HG03196 (cell line): Measurements from ENCODE around the gene HNRNPH1.
"Not testable (repeated sequence)": the region's sequence is repeated elsewhere in the genome, so short reads cannot be mapped to it uniquely, and the experiment has no call there.

Experiments used
- ATAC-seq: cut with Tn5 transposase; IDR thresholded peaks from one replicate; pipeline ENCODE4 v1.9.1; 2021; ENCODE audit not compliant: unreplicated experiment

HNRNPH1 gene, protein sequence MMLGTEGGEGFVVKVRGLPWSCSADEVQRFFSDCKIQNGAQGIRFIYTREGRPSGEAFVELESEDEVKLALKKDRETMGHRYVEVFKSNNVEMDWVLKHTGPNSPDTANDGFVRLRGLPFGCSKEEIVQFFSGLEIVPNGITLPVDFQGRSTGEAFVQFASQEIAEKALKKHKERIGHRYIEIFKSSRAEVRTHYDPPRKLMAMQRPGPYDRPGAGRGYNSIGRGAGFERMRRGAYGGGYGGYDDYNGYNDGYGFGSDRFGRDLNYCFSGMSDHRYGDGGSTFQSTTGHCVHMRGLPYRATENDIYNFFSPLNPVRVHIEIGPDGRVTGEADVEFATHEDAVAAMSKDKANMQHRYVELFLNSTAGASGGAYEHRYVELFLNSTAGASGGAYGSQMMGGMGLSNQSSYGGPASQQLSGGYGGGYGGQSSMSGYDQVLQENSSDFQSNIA

DNA sequence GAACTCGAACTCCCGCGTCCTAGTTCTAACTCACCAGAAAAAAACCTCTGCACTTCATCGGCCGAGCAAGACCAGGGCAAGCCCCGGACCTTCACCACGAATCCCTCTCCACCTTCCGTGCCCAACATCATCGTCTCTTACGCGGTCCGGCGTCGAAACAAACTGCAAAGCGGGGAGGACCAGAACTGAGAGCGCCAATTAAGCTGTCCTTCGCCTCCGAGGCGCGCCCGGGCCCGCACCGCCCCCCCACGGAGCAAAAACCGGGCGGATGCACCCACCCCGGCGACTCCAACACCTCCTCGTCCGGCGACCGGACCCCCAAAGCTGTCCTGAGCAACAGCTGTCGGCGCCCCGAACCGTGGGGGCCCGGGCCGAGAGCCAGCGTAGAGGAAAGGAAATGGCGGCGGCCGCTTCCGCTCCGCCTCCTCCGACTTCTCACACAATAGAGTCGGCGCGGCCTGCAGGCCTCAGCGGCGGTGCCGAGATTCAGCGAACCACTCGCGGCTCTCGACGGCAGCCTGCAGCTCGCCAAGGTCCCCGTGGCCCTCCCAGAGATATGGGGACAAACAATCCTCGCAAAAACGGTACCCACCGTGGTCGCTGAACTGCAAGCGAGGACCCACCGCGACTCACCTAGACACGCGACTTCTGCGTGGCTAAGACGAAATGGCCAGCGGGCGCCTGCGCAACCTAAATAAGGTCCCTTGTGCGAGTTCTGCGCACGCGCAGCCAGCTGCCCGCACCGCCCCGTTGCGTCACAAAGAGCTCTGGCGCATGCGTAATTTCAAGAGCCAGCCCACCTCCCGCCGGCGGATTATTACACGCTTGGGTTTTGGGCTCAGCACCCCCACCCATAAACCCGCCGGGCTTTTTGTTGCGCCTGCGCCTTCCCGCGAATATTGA is at the start of gene HNRNPH1:
Gene HNRNPH1, minus strand, starts transcription at position 669 of the 903 bp plus-strand sequence. Its CDS starts 538 bp downstream, at position 131.
- ATAC-seq = peak; percentile 79

DNA sequence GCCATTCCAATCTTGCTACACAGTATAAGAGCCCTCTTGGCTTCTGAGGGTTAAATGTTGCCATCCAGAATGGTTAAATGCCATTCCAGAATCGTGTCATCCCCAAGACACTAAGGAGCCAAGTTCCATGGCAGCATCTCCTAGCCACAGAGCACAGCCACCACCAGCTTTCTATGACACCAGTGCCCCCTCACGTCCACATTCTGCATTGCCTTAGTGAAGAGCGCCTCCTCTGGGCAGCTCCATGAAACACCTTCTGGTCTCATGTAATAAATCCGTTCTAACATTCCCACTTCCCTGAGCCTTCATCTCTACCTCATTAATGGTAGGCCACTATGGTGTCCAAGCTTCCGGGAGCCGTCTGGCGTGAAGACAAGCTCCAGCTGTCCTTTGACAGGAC is 44.9 kb upstream of the HNRNPH1 start:
- no peak for ATAC-seq

DNA sequence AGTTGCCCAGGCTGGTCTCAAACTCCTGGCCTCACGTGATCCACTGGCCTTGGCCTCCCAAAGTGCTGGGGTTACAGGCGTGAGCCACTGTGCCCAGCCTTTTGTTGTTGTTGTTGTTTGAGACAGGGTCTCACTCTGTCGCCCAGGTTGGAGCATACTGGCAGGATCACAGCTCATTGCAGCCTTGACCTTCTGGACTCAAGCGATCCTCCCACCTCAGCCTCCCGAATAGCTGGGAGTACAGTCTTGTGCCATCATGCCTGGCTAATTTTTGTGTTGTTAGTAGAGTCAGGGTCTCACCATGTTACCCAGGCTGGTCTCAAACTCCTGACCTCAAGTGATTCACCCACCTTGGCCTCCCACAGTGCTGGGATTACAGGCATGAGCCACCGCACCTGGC is 38.2 kb upstream of the HNRNPH1 start:
- ATAC-seq = not testable (repeated sequence)

DNA sequence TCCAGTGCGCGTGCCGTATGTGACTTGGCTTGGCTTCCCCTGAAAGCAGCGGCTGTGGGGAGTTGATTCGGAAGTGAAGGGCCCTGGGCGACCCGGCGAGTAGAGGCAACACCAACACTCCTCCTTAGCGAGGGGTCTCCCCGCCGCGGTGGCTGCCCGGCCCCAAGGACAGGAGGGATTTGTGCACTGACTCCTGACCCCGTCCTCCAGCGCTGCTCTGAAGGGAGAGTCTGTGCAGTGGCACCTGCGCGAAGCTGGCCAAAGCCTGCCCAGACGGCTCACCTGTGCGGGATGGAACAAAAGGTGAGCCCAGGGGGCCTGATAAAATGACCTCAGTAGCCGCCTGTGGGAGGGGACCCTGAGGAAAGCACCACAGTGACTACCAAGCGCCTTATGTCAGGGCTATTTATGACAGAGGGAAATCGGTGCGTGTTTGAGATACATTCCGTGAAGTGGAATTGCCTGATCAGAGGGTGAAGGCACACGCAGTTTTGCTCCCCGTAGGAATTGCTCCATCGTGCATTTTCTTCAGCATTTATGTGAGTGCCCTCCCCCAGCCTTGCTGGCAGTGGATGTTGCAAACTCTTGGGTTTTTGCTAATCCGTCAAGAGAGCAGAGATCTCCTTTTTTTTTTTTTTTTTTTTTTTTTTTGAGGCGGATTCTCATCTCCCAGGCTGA is 34.8 kb upstream of the HNRNPH1 start:
- ATAC-seq = peak; percentile 40

DNA sequence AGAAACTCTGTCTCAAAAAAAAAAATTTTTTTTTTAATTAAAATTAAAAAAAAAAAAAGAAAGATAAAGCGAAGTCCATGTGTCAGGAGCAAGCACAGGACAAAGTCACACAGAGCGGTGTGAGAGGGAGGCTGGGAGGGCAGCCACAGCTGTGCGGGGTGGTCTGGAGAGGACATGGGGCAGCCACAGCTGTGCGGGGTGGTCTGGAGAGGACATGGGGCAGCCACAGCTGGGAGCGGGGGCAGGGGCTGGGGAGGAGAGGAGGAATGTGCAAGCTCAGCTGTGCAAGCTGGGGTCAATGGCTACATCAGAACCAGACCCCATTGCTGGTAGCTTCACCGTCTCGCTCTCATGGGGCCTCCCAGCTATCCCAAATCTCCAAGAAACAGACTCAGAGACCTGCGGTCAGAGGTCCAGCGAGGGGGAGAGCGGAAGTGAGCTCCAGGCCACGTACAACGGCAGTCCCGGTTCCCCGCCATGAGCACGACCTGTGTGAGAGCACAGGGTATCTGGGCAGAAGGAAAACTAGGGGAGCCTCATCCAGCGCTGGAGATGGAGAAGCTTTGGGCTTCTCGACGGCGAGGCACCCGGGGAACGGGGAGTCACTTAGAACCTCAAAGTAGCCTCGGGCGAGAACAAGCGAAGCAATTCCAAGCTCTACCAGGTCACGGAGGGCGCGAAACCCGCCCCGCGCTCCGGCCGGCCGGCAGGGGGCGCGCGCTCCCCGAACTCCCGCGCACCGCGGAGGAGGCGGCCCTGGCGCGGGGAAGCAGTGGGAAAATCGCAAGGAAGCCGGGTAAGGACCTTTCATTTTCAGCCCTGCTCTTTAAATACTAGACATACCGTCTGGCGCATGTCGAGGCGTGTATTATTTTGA is 34.1 kb upstream of the HNRNPH1 start:
- ATAC-seq = peak; percentile 89

DNA sequence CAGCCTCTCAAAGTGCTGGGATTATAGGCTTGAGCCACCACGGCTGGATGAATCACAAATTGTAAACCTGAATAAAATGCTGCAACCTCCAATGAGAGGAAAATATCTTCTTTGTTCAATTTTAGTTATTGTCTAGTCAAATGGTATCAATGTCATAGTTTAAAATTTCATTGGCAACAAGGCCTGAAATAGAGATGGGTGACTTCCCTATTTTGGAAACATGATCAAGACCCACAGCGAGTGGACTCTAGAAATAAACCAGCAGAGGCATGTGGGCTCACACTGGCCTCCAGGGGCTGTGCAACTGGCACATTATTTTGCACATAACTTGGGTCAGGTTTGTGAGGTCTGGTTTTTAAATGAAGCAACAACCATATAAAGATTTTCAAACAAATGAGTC is 29.7 kb upstream of the HNRNPH1 start:
- not testable (repeated sequence) for ATAC-seq

DNA sequence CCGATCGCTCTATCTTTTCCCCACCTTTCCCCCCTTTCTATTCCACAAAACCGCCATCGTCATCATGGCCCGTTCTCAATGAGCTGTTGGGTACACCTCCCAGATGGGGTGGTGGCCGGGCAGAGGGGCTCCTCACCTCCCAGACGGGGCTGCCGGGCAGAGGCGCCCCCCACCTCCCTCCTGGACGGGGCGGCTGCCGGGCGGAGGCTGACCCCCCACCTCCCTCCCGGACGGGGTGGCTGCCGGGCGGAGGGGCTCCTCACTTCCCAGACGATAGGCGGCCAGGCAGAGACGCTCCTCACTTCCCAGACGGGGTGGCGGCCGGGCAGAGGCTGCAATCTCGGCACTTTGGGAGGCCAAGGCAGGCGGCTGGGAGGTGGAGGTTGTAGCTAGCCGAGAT is 26.8 kb upstream of the HNRNPH1 start:
- not testable (repeated sequence) for ATAC-seq

DNA sequence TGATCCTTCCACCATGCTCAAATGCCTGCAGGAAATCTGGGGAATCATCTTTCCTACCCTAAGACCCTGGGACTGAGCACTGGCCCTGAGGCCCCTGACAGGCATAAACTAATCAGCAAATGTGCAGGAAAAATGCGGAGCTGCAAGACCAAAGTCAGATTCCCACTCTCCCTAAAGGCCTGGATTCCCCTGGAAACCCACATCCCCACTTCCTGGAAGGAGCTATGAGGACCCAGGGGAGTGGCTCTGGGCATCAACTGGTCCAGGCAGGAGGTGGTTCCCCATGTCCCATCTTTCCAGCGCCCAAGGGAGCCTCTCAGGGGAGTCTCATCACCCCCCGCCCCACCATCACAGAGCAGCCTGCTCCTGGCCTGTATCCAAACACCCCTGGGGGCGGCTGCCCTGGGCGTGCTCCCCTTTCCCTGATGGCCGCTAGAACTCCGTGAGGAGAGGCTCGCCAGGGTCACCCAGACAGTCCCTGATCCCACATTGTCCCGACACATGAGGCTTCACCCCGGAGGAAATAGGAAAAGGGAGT is 25.8 kb upstream of the HNRNPH1 start:
- not testable (repeated sequence) for ATAC-seq

DNA sequence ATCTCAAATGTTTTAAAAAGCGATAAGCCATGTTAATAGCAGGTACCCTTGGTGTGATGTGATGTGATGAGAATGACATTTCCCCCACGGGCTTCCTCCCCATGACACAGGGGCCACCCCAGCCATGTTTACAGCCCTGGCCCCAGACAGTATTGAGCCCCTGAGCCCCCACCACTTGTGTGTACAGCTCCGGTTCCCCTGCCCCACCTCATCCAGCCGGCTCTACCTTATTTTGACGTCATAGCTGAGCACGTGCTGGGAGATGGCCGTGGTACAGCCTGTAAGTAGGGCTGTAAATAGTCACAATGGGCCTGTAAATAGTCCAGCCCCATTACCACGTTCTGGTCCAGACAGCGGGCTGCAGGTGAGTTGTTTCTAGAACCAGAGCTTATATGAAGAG is 24.9 kb upstream of the HNRNPH1 start:
- no peak for ATAC-seq

DNA sequence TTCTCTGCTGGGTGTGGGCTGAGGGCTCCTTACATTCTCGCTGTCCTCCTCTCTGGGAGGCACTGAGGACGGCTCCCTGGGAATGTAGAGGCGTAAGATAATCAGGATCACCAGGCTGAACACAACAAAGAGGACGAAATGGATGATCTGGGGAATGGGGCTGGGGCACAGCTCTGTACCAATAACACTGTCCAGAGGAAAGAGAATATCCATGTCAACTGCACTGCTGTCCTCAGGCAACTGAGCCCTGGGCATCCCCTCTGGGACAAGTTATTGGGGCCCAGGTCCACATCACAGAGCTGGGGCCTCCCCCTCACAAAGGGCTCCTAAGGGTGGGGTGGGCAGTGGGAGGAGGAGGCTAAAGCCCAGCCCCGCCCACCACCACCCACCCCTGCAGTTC is 21.3 kb upstream of the HNRNPH1 start:
- not testable (repeated sequence) for ATAC-seq

DNA sequence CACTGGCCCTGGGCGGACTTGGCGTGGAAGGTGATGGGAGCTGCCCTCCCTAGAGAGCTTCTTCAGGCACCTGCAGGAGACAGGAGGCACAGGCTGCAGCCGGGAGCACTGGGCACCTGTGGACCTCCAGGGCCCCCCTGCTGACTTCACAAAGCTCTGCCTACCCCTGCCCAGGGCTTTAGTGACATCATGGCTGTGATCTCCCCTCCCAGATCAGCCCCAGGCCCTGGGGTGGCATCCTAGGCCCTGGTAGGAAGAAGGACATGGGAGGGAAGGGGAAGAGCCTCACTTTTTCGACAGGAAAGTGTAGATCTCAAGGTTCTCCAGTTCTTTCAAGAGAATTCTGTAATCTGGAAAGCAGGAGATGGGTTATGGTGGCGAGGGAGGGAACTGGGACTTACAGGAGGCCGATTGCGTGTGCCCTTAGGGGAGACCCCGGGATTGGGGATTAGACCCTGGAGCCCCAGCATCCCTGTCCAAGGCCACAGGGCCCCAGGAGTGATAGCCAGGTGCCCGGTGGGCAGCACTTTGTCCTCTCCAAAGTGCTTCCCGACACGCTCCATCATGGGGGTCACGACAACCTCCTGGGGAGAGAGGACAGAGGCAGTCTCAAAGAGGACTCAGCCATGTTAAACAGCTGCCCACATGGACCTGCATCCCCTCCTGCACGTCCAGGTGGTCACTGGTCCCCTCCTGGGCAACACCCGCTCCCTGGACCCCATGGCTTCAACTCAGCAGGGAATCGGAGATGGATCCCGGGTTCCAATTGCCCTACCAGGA is 19.9 kb upstream of the HNRNPH1 start:
- ATAC-seq = not testable (repeated sequence)

DNA sequence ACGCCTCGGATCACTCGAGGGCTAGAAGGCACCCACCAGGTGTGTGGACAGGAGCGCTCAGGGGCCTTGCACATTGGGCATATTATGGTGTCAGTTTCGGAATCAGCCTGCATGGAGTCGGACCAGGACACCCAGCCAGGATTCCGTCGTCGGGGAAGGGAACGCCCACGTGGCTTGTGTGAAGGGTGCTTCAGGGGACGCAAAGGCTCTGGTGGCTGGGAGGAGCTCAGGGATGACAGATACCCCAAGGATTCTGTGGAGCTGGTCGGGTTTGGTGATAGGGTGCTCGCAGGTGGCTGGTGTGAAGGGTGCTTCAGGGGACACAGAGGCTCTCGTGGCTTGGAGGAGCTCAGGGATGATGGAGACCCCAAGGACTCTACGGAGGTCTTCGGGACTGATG is 19.2 kb upstream of the HNRNPH1 start:
- ATAC-seq = not testable (repeated sequence)

DNA sequence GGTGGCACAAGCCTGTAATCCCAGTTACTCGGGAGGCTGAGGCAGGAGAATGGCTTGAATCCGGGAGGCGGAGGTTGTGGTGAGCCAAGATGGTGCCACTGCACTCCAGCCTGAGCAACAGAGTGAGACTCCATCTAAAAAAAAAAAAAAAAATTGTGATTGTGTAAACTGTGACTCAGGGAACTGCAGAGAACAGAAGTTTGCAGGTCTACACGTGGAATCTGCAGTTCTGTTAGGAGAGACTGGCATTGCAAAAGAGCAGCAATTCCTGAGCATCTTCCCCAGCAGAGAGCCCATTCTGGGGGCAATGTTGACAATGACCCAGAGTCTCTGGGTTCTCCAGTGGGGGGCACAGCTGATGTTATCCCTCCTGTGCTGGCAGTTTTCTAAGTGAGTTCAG is 18.3 kb upstream of the HNRNPH1 start:
- not testable (repeated sequence) for ATAC-seq

DNA sequence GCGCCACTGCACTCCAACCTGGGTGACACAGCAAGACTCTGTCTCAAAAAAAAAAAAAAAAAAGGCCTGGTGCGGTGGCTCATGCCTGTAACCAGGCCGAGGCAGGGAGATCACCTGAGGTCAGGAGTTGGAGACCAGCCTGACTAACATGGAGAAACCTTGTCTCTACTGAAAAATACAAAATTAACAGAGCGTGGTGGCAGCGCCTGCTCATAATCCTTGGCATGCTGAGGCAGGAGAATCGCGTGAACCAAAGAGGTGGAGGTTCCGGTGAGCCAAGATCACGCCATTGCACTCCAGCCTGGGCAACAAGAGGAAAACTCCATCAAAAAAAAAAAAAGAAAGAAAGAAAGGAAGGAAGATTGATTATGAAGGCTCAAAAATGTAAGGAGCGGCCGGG is 15.8 kb upstream of the HNRNPH1 start:
- ATAC-seq = not testable (repeated sequence)

DNA sequence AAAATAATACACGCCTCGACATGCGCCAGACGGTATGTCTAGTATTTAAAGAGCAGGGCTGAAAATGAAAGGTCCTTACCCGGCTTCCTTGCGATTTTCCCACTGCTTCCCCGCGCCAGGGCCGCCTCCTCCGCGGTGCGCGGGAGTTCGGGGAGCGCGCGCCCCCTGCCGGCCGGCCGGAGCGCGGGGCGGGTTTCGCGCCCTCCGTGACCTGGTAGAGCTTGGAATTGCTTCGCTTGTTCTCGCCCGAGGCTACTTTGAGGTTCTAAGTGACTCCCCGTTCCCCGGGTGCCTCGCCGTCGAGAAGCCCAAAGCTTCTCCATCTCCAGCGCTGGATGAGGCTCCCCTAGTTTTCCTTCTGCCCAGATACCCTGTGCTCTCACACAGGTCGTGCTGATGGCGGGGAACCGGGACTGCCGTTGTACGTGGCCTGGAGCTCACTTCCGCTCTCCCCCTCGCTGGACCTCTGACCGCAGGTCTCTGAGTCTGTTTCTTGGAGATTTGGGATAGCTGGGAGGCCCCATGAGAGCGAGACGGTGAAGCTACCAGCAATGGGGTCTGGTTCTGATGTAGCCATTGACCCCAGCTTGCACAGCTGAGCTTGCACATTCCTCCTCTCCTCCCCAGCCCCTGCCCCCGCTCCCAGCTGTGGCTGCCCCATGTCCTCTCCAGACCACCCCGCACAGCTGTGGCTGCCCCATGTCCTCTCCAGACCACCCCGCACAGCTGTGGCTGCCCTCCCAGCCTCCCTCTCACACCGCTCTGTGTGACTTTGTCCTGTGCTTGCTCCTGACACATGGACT is 11.1 kb upstream of the HNRNPH1 start:
- ATAC-seq = peak; percentile 96

DNA sequence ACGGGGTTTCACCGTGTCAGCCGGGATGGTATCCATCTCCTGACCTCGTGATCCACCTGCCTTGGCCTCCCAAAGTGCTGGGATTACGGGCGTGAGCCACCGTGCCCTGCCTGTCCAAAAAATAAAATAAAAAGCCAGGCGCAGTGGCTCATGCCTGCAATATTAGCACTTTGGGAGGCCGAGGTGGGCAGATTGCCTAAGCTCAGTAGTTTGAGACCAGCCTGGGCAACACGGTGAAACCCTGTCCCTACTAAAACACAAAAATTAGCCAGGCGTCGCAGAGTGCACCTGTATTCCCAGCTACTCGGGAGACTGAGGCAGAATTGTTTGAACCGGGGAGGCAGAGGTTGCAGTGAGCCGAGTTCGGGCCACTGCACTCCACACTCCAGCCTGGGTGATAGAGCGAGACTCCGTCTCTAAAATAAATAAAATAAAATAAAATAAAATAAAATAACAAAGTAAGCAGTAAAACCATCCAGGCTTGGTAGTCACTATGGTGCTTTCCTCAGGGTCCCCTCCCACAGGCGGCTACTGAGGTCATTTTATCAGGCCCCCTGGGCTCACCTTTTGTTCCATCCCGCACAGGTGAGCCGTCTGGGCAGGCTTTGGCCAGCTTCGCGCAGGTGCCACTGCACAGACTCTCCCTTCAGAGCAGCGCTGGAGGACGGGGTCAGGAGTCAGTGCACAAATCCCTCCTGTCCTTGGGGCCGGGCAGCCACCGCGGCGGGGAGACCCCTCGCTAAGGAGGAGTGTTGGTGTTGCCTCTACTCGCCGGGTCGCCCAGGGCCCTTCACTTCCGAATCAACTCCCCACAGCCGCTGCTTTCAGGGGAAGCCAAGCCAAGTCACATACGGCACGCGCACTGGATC is 10.3 kb upstream of the HNRNPH1 start:
- ATAC-seq = peak; percentile 21

DNA sequence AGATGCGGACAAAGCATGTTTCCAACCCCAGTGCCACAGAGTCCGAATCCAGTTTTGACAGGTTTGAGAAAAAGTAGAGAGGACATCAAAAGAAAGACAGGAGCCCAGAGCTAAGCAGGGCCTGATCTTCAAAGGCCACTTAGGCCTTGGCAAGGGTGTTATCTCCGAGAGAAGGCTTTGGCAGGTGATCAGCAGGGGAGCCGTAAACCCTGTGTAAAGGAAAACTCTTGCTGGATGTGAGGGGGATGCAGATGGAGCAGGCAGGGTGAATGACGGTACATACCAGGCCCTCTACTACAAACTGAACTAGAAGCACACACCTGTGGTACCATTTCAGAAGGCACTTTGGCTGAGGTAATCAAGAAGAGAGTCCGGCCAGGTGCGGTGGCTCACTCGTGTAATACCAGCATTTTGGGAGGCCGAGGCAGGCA is 1.4 kb upstream of the HNRNPH1 start:
- ATAC-seq = no peak
